Endothelial cell of umbilical vein (primary cell): ENCODE data around the gene PRKCSH. TPM values are rescaled to one million over a fixed set of nuclear protein-coding genes. Genes with fewer than 3 reads are reported as not detected.

Source experiments
- BruUV-seq: library from RNA; stranded (reverse); fragments of 400-500 nt; replicated peaks from 2 replicates; lab custom pipeline; 2021; lab: Mats Ljungman, UMichigan
- CTCF ChIA-PET: fragments of 300-600, 350-600 bp; sonication (Branson Sonifier 250); formaldehyde crosslinking; loops from one replicate; lab custom pipeline; 2021; ENCODE audit warnings: antibody characterized with exemption, inconsistent platforms; lab: Charles Lee
- POLR2A ChIA-PET: fragments of 300-600, 350-600 bp; sonication (Branson Sonifier 250); formaldehyde crosslinking; loops from one replicate; lab custom pipeline; 2021; ENCODE audit warnings: antibody characterized with exemption, inconsistent platforms; lab: Charles Lee
- DNase-seq: peaks from one replicate; pipeline ENCODE4 v3.0.0-alpha.2; 2011; ENCODE audit warnings: low read depth, low spot score
- FAIRE-seq: peaks from 2 replicates; lab custom pipeline; 2011; peaks lifted over from hg19 to GRCh38; lab: Jason Lieb, UNC
- H2AFZ ChIP-seq: 2 replicates; pipeline ENCODE4 v1.6.0; 2012; ENCODE audit warnings: low read depth, low read length, control low read depth, inconsistent platforms
- H3K27ac ChIP-seq: 2 replicates; pipeline ENCODE4 v1.5.1; 2011; ENCODE audit warnings: low read depth, mild to moderate bottlenecking, control low read depth, low read length, moderate library complexity; ENCODE audit not compliant: insufficient read depth
- H3K27me3 ChIP-seq, 2 experiments: 2 replicates each; pipeline versions ENCODE4 v1.6.0 to v1.6.1; 2011; ENCODE audit warnings: low read length in 2 of 2, mixed read lengths in 1 of 2; ENCODE audit not compliant: control insufficient read depth in 2 of 2, insufficient read depth in 2 of 2
- H3K36me3 ChIP-seq, 2 experiments: 2 replicates in 1 of 2; 3 replicates in 1 of 2; pipeline ENCODE4 v1.5.1; 2011; ENCODE audit warnings: low read length in 2 of 2, mild to moderate bottlenecking in 1 of 2, moderate library complexity in 1 of 2; ENCODE audit not compliant: control insufficient read depth in 2 of 2, insufficient read depth in 2 of 2; ENCODE audit errors: extremely low read depth in 1 of 2
- H3K4me1 ChIP-seq: 3 replicates; pipeline ENCODE4 v1.5.1; 2011; ENCODE audit warnings: mild to moderate bottlenecking, low read length; ENCODE audit not compliant: control insufficient read depth, insufficient read depth; ENCODE audit errors: extremely low read depth
- H3K4me2 ChIP-seq: 2 replicates; pipeline ENCODE4 v1.6.1; 2011; ENCODE audit warnings: low read length, control low read depth, mixed read lengths; ENCODE audit not compliant: insufficient read depth
- H3K4me3 ChIP-seq, 3 experiments: fragments of 200-600 bp in 1 of 3; sonication (generic), shearing (Covaris generic) in 1 of 3; replicated peaks in 1 of 3; 2 replicates each; pipeline ENCODE4 v1.5.1; 2011 to 2016; ENCODE audit warnings: control low read depth in 3 of 3, low read length in 3 of 3, mild to moderate bottlenecking in 2 of 3, inconsistent platforms in 1 of 3, low read depth in 1 of 3, moderate library complexity in 1 of 3; ENCODE audit not compliant: insufficient read depth in 1 of 3
- H3K79me2 ChIP-seq: 2 replicates; pipeline ENCODE4 v1.6.0; 2012; ENCODE audit warnings: low read length, inconsistent platforms; ENCODE audit not compliant: control insufficient read depth, insufficient read depth
- H3K9ac ChIP-seq: replicated peaks from 2 replicates; pipeline ENCODE3; 2011; ENCODE audit warnings: low read length, control low read depth; ENCODE audit not compliant: insufficient read depth; ENCODE audit errors: extremely low read depth
- H3K9me1 ChIP-seq: replicated peaks from 3 replicates; pipeline ENCODE4 v1.6.0; 2011; ENCODE audit warnings: mild to moderate bottlenecking, low read length; ENCODE audit not compliant: control insufficient read depth, insufficient read depth; ENCODE audit errors: extremely low read depth
- H3K9me3 ChIP-seq: replicated peaks from 2 replicates; pipeline ENCODE4 v1.5.1; 2012; ENCODE audit warnings: low read length, inconsistent platforms; ENCODE audit not compliant: control insufficient read depth, insufficient read depth
- H4K20me1 ChIP-seq: replicated peaks from 2 replicates; pipeline ENCODE3; 2011; ENCODE audit warnings: mild to moderate bottlenecking, low read length; ENCODE audit not compliant: control insufficient read depth, insufficient read depth; ENCODE audit errors: extremely low read depth
- EZH2 ChIP-seq: IDR thresholded peaks from 2 replicates; pipeline ENCODE4 v1.6.1; 2012; ENCODE audit warnings: borderline replicate concordance, low read depth, mild to moderate bottlenecking, moderate library complexity, low read length, inconsistent platforms; ENCODE audit not compliant: severe bottlenecking
- FOS ChIP-seq: IDR thresholded peaks from 2 replicates; pipeline ENCODE4 v1.6.1; 2011; ENCODE audit warnings: mild to moderate bottlenecking, low read length, moderate library complexity, borderline replicate concordance; ENCODE audit not compliant: insufficient read depth
- JUN ChIP-seq: IDR thresholded peaks from 2 replicates; pipeline ENCODE4 v1.6.1; 2011; ENCODE audit warnings: borderline replicate concordance, low read depth; ENCODE audit not compliant: insufficient read length, insufficient read depth
- MYC ChIP-seq: IDR thresholded peaks from one replicate; pipeline ENCODE4 v1.6.1; 2011; ENCODE audit warnings: mild to moderate bottlenecking, low read depth, low read length
- POLR2A ChIP-seq: IDR thresholded peaks from 2 replicates; pipeline ENCODE4 v1.6.1; 2012; ENCODE audit warnings: low read depth, mild to moderate bottlenecking, control low read depth, low read length
- POLR2AphosphoS5 ChIP-seq: IDR thresholded peaks from 2 replicates; pipeline ENCODE4 v1.6.1; 2012; ENCODE audit warnings: low read depth, mild to moderate bottlenecking, control low read depth, low read length, moderate library complexity; ENCODE audit not compliant: insufficient read depth
- dilution Hi-C: fragments of 300-500 bp; cut with MboI; formaldehyde crosslinking; loops from one replicate; pipeline ENCODE4 v1.15.0; 2019; ENCODE audit warnings: low sequenced_read_pairs; ENCODE audit not compliant: extremely low pct_ligation_motif_present
- intact Hi-C: fragments of 100-400 bp; cut with micrococcal nuclease; formaldehyde crosslinking; loops from one replicate; pipeline ENCODE4 v1.10.0; 2022
- polyA plus RNA-seq, 4 experiments: library from polyadenylated mRNA; depleted of rRNA in 3 of 4; stranded (reverse) in 3 of 4; unstranded in 1 of 4; fragments of >200 nt; gene quantifications; 2 replicates each; pipeline versions ENCODE4 v1.2.1 to v1.2.3, GENCODE V29; 2011 to 2012; ENCODE audit warnings: missing spikeins in 1 of 4
- total RNA-seq: library from RNA; stranded (reverse); gene quantifications from 2 replicates; pipeline ENCODE4 v1.2.3, GENCODE V29; 2021
- TF ChIP-seq, protein P1 (sequence below): IDR thresholded peaks from 2 replicates; pipeline ENCODE4 v1.6.1; 2011; ENCODE audit not compliant: insufficient read depth, insufficient read length
- TF ChIP-seq, protein P2 (sequence below), 2 donors: IDR thresholded peaks; 1 replicate in 1 of 2; 2 replicates in 1 of 2; pipeline ENCODE4 v1.5.1; 2011; ENCODE audit warnings: low read length in 2 of 2, mild to moderate bottlenecking in 2 of 2, moderate library complexity in 2 of 2, control low read depth in 1 of 2, inconsistent platforms in 1 of 2, low read depth in 1 of 2; ENCODE audit not compliant: insufficient read depth in 1 of 2; ENCODE audit errors: extremely low read depth in 1 of 2

PRKCSH gene
- total and polyA plus RNA-seq, 2 donors (not counting 3 experiments of a cell fraction or from before 2014, with no cell fraction given), result 215 to 425 TPM

DNA sequence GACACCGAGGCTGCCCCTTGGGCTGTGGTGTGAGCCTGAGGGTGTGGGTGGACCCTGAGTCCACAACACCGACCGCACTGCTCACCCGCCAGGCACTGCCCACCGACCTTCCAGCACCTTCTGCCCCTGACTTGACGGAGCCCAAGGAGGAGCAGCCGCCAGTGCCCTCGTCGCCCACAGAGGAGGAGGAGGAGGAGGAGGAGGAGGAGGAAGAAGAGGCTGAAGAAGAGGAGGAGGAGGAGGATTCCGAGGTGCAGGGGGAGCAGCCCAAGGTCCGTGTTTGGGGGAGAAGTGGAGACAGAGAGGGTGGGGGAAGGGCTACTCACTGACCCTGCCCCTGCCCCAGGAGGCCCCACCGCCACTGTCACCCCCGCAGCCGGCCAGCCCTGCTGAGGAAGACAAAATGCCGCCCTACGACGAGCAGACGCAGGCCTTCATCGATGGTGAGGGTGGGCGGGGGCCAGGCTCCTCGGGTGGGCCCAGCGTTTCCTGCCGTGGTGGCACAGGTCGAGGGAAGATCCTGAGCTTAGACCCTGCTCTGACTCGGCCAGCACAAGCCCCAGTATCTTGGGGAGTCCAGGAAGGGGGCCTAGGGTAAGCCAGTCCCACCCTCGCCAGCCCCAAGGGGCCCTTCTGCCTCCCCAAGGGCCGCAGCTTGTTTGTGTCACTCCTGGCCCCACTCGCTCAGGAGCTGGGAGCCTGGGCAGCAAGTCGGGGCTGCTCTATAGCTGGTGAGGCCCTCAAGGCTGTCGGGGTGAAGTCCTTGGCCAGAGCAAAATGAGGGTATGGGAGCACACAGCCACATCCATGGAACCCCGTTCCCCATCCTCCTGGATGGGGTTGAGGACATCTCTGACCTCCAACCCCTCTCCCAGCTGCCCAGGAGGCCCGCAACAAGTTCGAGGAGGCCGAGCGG is 12.2 kb downstream of the PRKCSH start:
- CTCF ChIA-PET, result interaction anchor here (3.0 kb wide), 1 partner anchor 153 kb away, joined by 13 read pairs; no protein-coding TSS in a partner anchor
- H2AFZ ChIP-seq, result no peak overlapping the region
- no peaks in the 10 kb centered on the region for H4K20me1 ChIP-seq
- no peaks in the 10 kb centered on the region for H3K27me3 ChIP-seq
- H3K4me3 ChIP-seq, result no peak overlapping the region
- H3K4me2 ChIP-seq, result no peak overlapping the region
- intact Hi-C loops (no loop called here), dilution Hi-C loops (no loop called here)
- H3K36me3 ChIP-seq, result peaks cover 4 to 29% of the 10 kb centered on the region in 2 experiments
- DNase-seq (no peak), FAIRE-seq (no peak)
- TF ChIP-seq, protein P1, sequence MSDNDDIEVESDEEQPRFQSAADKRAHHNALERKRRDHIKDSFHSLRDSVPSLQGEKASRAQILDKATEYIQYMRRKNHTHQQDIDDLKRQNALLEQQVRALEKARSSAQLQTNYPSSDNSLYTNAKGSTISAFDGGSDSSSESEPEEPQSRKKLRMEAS, result no peak
- TF ChIP-seq POLR2AphosphoS5 (no peak), EZH2 (no peak)
- no peaks in the 10 kb centered on the region for H3K9me1 ChIP-seq
- H3K79me2 ChIP-seq, result no peaks in the 10 kb centered on the region
- H3K9me3 ChIP-seq, result no peaks in the 10 kb centered on the region
- no peak overlapping the region for H3K27ac ChIP-seq
- no peaks in the 10 kb centered on the region for H3K4me1 ChIP-seq
- H3K9ac ChIP-seq, result no peak overlapping the region
- POLR2A ChIA-PET, result interaction anchor here (0.6 kb wide), 1 partner anchor 13 kb away, joined by 4 read pairs; no protein-coding TSS in a partner anchor
- no TSS peak for BruUV-seq

DNA sequence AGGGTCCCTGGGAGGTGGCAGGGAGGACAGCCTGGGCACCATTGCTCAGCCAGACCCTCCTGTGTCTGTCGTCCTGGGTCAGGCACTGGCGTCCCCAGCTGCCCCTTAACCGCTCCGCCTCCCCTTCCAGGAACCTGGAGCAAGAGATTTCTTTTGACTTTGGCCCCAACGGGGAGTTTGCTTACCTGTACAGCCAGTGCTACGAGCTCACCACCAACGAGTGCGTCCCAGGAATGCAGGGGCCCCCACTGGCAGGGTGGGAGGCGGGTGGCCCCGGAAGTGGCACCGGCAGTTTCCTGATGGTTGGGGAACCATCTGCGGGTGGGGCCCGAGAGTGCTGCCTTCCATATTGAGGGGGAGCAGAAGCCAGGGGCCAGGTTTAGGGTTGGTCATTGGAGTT is 13.0 kb downstream of the PRKCSH start:
- dilution Hi-C loops (no loop called here), intact Hi-C loops (no loop called here)
- DNase-seq (no peak), FAIRE-seq (no peak)
- Histone ChIP-seq H4K20me1 (no peaks in the 10 kb centered on the region), H3K27me3 (no peaks in the 10 kb centered on the region), H3K9ac (no peak overlapping the region), H3K4me1 (no peaks in the 10 kb centered on the region), H3K4me2 (no peak overlapping the region), H3K4me3 (no peak overlapping the region), H3K36me3 (peaks cover 4 to 29% of the 10 kb centered on the region in 2 experiments), H2AFZ (no peak overlapping the region), H3K27ac (no peak overlapping the region), H3K79me2 (no peaks in the 10 kb centered on the region), H3K9me3 (no peaks in the 10 kb centered on the region), H3K9me1 (no peaks in the 10 kb centered on the region)
- ChIA-PET CTCF (interaction anchor here (3.0 kb wide), 1 partner anchor 154 kb away, joined by 13 read pairs; no protein-coding TSS in a partner anchor), POLR2A (no interaction called here)
- no peak for TF ChIP-seq POLR2AphosphoS5
- TF ChIP-seq POLR2A, result no peak
- TF ChIP-seq, protein P2, sequence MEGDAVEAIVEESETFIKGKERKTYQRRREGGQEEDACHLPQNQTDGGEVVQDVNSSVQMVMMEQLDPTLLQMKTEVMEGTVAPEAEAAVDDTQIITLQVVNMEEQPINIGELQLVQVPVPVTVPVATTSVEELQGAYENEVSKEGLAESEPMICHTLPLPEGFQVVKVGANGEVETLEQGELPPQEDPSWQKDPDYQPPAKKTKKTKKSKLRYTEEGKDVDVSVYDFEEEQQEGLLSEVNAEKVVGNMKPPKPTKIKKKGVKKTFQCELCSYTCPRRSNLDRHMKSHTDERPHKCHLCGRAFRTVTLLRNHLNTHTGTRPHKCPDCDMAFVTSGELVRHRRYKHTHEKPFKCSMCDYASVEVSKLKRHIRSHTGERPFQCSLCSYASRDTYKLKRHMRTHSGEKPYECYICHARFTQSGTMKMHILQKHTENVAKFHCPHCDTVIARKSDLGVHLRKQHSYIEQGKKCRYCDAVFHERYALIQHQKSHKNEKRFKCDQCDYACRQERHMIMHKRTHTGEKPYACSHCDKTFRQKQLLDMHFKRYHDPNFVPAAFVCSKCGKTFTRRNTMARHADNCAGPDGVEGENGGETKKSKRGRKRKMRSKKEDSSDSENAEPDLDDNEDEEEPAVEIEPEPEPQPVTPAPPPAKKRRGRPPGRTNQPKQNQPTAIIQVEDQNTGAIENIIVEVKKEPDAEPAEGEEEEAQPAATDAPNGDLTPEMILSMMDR (IDR thresholded peaks at IDR 0.05; ENCODE audit: extremely low read depth in 1 of 2, insufficient read depth in 1 of 2, low read depth in 1 of 2, low read length in 2 of 2), result no peak
- TF ChIP-seq EZH2, result no peak
- TF ChIP-seq FOS, result no peak
- TF ChIP-seq, protein P1, result no peak
- TF ChIP-seq JUN, result no peak
- no peak for TF ChIP-seq MYC
- BruUV-seq, result no TSS peak
